OCI-LY7 (cell line): Measurements from ENCODE around the gene GLRA3. TPM values are rescaled to one million over a fixed set of nuclear protein-coding genes. Genes with fewer than 3 reads are reported as not detected.

Experiments used
- BruUV-seq: library from RNA; stranded (reverse); fragments of 400-500 nt; replicated peaks from 2 replicates; lab custom pipeline; 2021; lab: Mats Ljungman, UMichigan
- CTCF ChIA-PET: fragments of 300-600 bp; sonication (Branson Sonifier 250); formaldehyde crosslinking; loops from one replicate; lab custom pipeline; 2022; ENCODE audit warnings: antibody characterized with exemption; ENCODE audit not compliant: unreplicated experiment; lab: Charles Lee
- POLR2A ChIA-PET: fragments of 300-600 bp; sonication (Branson Sonifier 250); formaldehyde crosslinking; loops from one replicate; lab custom pipeline; 2022; ENCODE audit warnings: antibody characterized with exemption; lab: Charles Lee
- DNase-seq: peaks from one replicate; pipeline ENCODE4 v3.0.0-alpha.2; 2015; ENCODE audit warnings: low spot score
- H2AFZ ChIP-seq: fragments of 200-600 bp; sonication (generic), shearing (Covaris generic); 2 replicates; pipeline ENCODE4 v1.6.1; 2014; ENCODE audit warnings: mild to moderate bottlenecking, antibody characterized with exemption, low read length, moderate library complexity
- H3K27ac ChIP-seq: fragments of 200-600 bp; sonication (generic); 2 replicates; pipeline ENCODE4 v1.5.1; 2014; ENCODE audit warnings: mixed run types, low read depth, mild to moderate bottlenecking, moderate library complexity, low read length, inconsistent platforms; ENCODE audit not compliant: poor library complexity, severe bottlenecking
- H3K36me3 ChIP-seq: fragments of 200-600 bp; sonication (generic); 2 replicates; pipeline ENCODE4 v1.6.1; 2014; ENCODE audit warnings: mild to moderate bottlenecking, antibody characterized with exemption, low read length, moderate library complexity, mixed read lengths; ENCODE audit not compliant: insufficient read depth
- H3K4me1 ChIP-seq: fragments of 200-600 bp; sonication (generic); 2 replicates; pipeline ENCODE4 v1.5.1; 2014; ENCODE audit warnings: mild to moderate bottlenecking, low read length; ENCODE audit not compliant: insufficient read depth, poor library complexity, severe bottlenecking
- H3K4me2 ChIP-seq: fragments of 200-600 bp; sonication (generic); 2 replicates; pipeline ENCODE4 v1.6.1; 2014; ENCODE audit warnings: mild to moderate bottlenecking, low read length
- H3K4me3 ChIP-seq: fragments of 200-600 bp; sonication (generic); 2 replicates; pipeline ENCODE4 v1.5.1; 2014; ENCODE audit warnings: mild to moderate bottlenecking, low read depth, low read length; ENCODE audit not compliant: poor library complexity, severe bottlenecking
- H3K79me2 ChIP-seq: fragments of 200-600 bp; sonication (generic); 2 replicates; pipeline ENCODE4 v1.6.1; 2016; ENCODE audit warnings: low read depth, mild to moderate bottlenecking, low read length, moderate library complexity, mixed read lengths; ENCODE audit not compliant: insufficient read depth
- H3K9me2 ChIP-seq: fragments of 200-600 bp; sonication (generic); 2 replicates; pipeline ENCODE4 v1.6.1; 2016; ENCODE audit warnings: mild to moderate bottlenecking, low read length, mixed read lengths; ENCODE audit not compliant: insufficient read depth
- H3K9me3 ChIP-seq: fragments of 200-600 bp; sonication (generic); 2 replicates; pipeline ENCODE4 v1.6.1; 2014; ENCODE audit warnings: mild to moderate bottlenecking, mixed run types, low read length, mixed read lengths
- H4K20me1 ChIP-seq: fragments of 200-600 bp; sonication (generic); 2 replicates; pipeline ENCODE4 v1.6.1; 2014; ENCODE audit warnings: mild to moderate bottlenecking, antibody characterized with exemption, low read length, moderate library complexity, mixed read lengths; ENCODE audit not compliant: insufficient read depth
- EZH2phosphoT487 ChIP-seq: fragments of 200-600 bp; sonication (generic); IDR thresholded peaks from 2 replicates; pipeline ENCODE4 v1.6.1; 2018; ENCODE audit warnings: low read depth, borderline replicate concordance, mild to moderate bottlenecking, mixed run types, antibody characterized with exemption, low read length, moderate library complexity, mixed read lengths
- intact Hi-C: fragments of 100-400 bp; cut with micrococcal nuclease; formaldehyde crosslinking; loops from one replicate; pipeline ENCODE4 v1.10.0; 2022; ENCODE audit not compliant: unreplicated experiment
- total RNA-seq, 2 experiments: library from RNA; depleted of rRNA in 1 of 2; stranded (reverse); fragments of >200 nt in 1 of 2; shearing (Covaris generic) in 1 of 2; gene quantifications; 2 replicates each; pipeline ENCODE4 v1.2.3, GENCODE V29; 2014 to 2022
- TF ChIP-seq, protein P1 (sequence below): fragments of 200-600 bp; sonication (generic); conservative IDR thresholded peaks from 2 replicates; pipeline ENCODE4 v1.5.1; 2014; ENCODE audit warnings: mild to moderate bottlenecking, antibody characterized with exemption, low read length, moderate library complexity, mixed read lengths

GLRA3 gene
- total RNA-seq, 2 experiments from 2014 or later = 0.92 to 1.6 TPM

DNA sequence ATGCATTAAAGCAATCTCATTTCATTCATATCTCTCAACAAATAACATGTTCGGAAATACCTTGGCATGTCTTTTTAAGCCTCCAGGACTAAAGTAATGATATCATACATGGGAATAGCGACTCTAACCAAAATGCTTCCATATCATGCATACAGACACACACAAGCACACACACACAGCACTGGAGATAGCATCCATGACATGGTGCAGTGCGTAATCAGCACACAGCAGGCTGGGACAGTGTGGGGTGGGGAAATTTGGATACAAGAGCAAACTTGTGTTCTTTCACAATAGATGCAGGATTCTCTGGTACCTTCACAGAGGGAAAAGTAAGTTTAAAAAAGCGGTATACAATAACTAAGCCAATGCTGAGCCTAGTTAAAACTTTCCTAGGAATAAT, 174.4 kb downstream of the GLRA3 start:
- Histone ChIP-seq H3K36me3 (no peaks in the 10 kb centered on the region), H3K4me2 (no peak overlapping the region), H3K9me3 (no peaks in the 10 kb centered on the region), H3K79me2 (no peaks in the 10 kb centered on the region), H3K4me1 (no peaks in the 10 kb centered on the region), H3K9me2 (no peaks in the 10 kb centered on the region), H4K20me1 (no peaks in the 10 kb centered on the region), H2AFZ (no peak overlapping the region), H3K4me3 (no peak overlapping the region), H3K27ac (no peak overlapping the region)
- no peak for DNase-seq
- POLR2A ChIA-PET = interaction anchor here (1.1 kb wide), 2 partner anchors 10 to 1518 kb away, joined by 3 to 4 read pairs; no protein-coding TSS in a partner anchor
- TF ChIP-seq EZH2phosphoT487 = no peak
- TF ChIP-seq, protein P1, sequence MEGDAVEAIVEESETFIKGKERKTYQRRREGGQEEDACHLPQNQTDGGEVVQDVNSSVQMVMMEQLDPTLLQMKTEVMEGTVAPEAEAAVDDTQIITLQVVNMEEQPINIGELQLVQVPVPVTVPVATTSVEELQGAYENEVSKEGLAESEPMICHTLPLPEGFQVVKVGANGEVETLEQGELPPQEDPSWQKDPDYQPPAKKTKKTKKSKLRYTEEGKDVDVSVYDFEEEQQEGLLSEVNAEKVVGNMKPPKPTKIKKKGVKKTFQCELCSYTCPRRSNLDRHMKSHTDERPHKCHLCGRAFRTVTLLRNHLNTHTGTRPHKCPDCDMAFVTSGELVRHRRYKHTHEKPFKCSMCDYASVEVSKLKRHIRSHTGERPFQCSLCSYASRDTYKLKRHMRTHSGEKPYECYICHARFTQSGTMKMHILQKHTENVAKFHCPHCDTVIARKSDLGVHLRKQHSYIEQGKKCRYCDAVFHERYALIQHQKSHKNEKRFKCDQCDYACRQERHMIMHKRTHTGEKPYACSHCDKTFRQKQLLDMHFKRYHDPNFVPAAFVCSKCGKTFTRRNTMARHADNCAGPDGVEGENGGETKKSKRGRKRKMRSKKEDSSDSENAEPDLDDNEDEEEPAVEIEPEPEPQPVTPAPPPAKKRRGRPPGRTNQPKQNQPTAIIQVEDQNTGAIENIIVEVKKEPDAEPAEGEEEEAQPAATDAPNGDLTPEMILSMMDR = no peak
- CTCF ChIA-PET = no interaction called here
- BruUV-seq = no TSS peak
- intact Hi-C loops = no loop called here

DNA sequence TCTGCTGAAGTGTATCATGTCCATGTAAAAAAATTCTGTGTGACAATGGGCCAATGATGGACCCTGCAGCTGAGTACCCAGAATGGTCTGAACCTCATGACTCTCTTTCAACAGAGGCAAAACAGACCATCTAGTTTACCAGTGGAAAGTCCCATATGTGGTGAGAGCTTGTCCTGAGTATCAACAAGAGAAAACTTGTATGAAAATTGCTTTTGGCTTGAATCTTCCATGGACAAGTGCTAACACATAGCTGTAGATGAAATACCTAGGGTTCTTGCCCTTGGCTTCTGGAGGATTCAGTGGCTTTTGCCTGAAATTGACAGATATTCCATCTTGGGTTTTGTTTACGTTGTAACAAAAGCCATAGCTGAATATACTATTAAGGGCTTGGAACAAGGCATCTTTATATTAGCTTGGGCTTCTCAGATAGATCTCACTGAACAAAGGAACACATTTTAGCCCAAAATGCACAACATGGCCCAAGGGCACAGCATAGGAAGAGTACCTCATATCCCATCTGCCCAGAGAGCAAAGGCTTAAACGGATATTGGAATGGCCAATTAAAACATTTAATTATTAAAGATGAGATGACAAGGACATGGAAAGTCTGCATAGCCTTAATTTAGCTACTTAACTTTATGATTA, 178.2 kb downstream of the GLRA3 start:
- Histone ChIP-seq H3K4me2 (no peak overlapping the region), H4K20me1 (no peaks in the 10 kb centered on the region), H3K79me2 (no peaks in the 10 kb centered on the region), H3K4me3 (no peak overlapping the region), H3K4me1 (no peaks in the 10 kb centered on the region), H3K27ac (no peak overlapping the region), H2AFZ (no peak overlapping the region), H3K9me2 (no peaks in the 10 kb centered on the region), H3K36me3 (no peaks in the 10 kb centered on the region), H3K9me3 (no peaks in the 10 kb centered on the region)
- DNase-seq = no peak
- no peak for TF ChIP-seq EZH2phosphoT487
- TF ChIP-seq, protein P1 = no peak
- intact Hi-C loops = no loop called here
- ChIA-PET POLR2A (no interaction called here), CTCF (no interaction called here)
- no TSS peak for BruUV-seq

DNA sequence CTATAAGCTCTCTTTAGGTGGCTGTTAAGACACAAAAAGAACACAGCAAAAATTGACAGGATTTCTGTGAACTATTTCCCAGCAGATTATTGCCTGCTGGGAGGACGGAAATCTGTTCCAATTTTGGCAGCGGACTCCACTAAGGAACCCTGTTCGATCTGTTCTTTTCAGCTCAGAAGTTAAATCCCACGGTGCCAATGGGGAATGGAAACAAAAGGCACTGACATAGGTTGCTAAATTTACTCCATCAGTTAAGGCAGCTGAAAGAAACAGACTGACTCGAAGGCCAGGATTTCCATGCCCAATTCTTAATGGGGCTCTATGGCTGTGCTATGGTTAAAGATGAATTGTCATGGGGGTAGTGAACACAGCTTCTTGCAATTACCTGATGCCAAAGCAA, 180.2 kb downstream of the GLRA3 start:
- no peaks in the 10 kb centered on the region for H3K36me3 ChIP-seq
- H3K27ac ChIP-seq = no peak overlapping the region
- intact Hi-C loops = no loop called here
- H3K9me2 ChIP-seq = no peaks in the 10 kb centered on the region
- POLR2A ChIA-PET = interaction anchor here (1.3 to 1.6 kb wide), 2 partner anchors 10 to 17 kb away, joined by 3 to 6 read pairs; no protein-coding TSS in a partner anchor
- H3K9me3 ChIP-seq = no peaks in the 10 kb centered on the region
- no peak for DNase-seq
- no peaks in the 10 kb centered on the region for H3K79me2 ChIP-seq
- H3K4me2 ChIP-seq = no peak overlapping the region
- H3K4me1 ChIP-seq = no peaks in the 10 kb centered on the region
- BruUV-seq = no TSS peak
- H3K4me3 ChIP-seq = no peak overlapping the region
- no peak for TF ChIP-seq EZH2phosphoT487
- TF ChIP-seq, protein P1 = no peak
- no peak overlapping the region for H2AFZ ChIP-seq
- CTCF ChIA-PET = no interaction called here
- no peaks in the 10 kb centered on the region for H4K20me1 ChIP-seq
